DMS114 treated with DMSO at 0.1 percent for 48 hours (cell line): ENCODE data around the gene TBRG4.
"Not testable (repeated sequence)": the region's sequence is repeated elsewhere in the genome, so short reads cannot be mapped to it uniquely, and the experiment has no call there.

Experiments used
- DNase-seq: peaks from one replicate; lab custom pipeline; 2025; ENCODE audit not compliant: unreplicated experiment; lab: John Stamatoyannopoulos, UW

Gene TBRG4

GRCh38 chr7:45111298-45112223 lies at the start of gene TBRG4:
TSS of gene TBRG4 (minus strand) at chr7:45111697. CDS start at chr7:45109237, 2,460 bp downstream.
- DNase-seq: peak; percentile 92

- DNase-seq: no peak
These were observed 49.6 kb upstream of the TBRG4 start for GRCh38 chr7:45161138-45161537.

- no peak for DNase-seq
These were observed 49.0 kb upstream of the TBRG4 start for GRCh38 chr7:45160417-45160881.

- DNase-seq: no peak
These were observed 47.8 kb upstream of the TBRG4 start for GRCh38 chr7:45159296-45159695.

- no peak for DNase-seq
These were observed 47.0 kb upstream of the TBRG4 start for GRCh38 chr7:45158471-45158870.

- no peak for DNase-seq
These were observed 46.3 kb upstream of the TBRG4 start, which contains the start of gene RAMP3 for GRCh38 chr7:45157653-45158401. TSS of gene RAMP3 (plus strand) at chr7:45157791. CDS start at chr7:45157829, 38 bp downstream.

GRCh38 chr7:45157286-45157652 lies 45.8 kb upstream of the TBRG4 start:
- DNase-seq: no peak

- no peak for DNase-seq
These were observed 45.2 kb upstream of the TBRG4 start for GRCh38 chr7:45156516-45157272.

- no peak for DNase-seq
These were observed 44.4 kb upstream of the TBRG4 start for GRCh38 chr7:45155941-45156340.

- no peak for DNase-seq
These were observed 43.9 kb upstream of the TBRG4 start for GRCh38 chr7:45155357-45155900.

- not testable (repeated sequence) for DNase-seq
These were observed 42.4 kb upstream of the TBRG4 start for GRCh38 chr7:45153861-45154260.

GRCh38 chr7:45153233-45153632 lies 41.7 kb upstream of the TBRG4 start:
- DNase-seq: peak; percentile 13

- DNase-seq: no peak
These were observed 40.5 kb upstream of the TBRG4 start for GRCh38 chr7:45151967-45152366.

GRCh38 chr7:45151131-45151684 lies 39.7 kb upstream of the TBRG4 start:
- DNase-seq: no peak

- no peak for DNase-seq
These were observed 38.7 kb upstream of the TBRG4 start for GRCh38 chr7:45150199-45150598.

- DNase-seq: no peak
These were observed 38.1 kb upstream of the TBRG4 start for GRCh38 chr7:45149606-45150005.

GRCh38 chr7:45148653-45148973 lies 37.1 kb upstream of the TBRG4 start:
- DNase-seq: no peak

- no peak for DNase-seq
These were observed 36.6 kb upstream of the TBRG4 start for GRCh38 chr7:45147858-45148652.

GRCh38 chr7:45146531-45147379 lies 35.3 kb upstream of the TBRG4 start:
- DNase-seq: no peak
